ENCODE results near the gene ADAMTSL1. TPM values are rescaled to one million over a fixed set of nuclear protein-coding genes. Genes with fewer than 3 reads are reported as not detected.

ADAMTSL1 gene
- polyA plus RNA-seq, 2 of the 4 experiments (the other 2 are of a cell fraction), result 0.03 TPM; not detected in 1

- 28% methylated on average over 4 of the region's 4 CpGs for WGBS (ENCODE audit: missing lambda C conversion rate)
- H3K9me3 ChIP-seq, result no peaks in the 10 kb centered on the region
- ATAC-seq, result no peak
- no peak overlapping the region for H3K4me3 ChIP-seq
- no peaks in the 10 kb centered on the region for H3K4me1 ChIP-seq
- no peak for TF ChIP-seq HEYL (CRISPR knock-in tag; IDR thresholded peaks at IDR 0.05)
- TF ChIP-seq BHLHE40 (IDR thresholded peaks at IDR 0.05; ENCODE audit: low read depth, low read length), result no peak
- no peak for TF ChIP-seq CHD4 (IDR thresholded peaks at IDR 0.05; ENCODE audit: borderline replicate concordance)
- no peak for TF ChIP-seq FOXS1 (CRISPR knock-in tag; IDR thresholded peaks at IDR 0.05)
- no peak for TF ChIP-seq RNF2 (IDR thresholded peaks at IDR 0.05; ENCODE audit: borderline replicate concordance, low read depth)
- no peak for TF ChIP-seq SMC3 (IDR thresholded peaks at IDR 0.05)
- no peak for TF ChIP-seq NFE2L2 (conservative IDR thresholded peaks at IDR 0.05; ENCODE audit: low read length)
- no peak for TF ChIP-seq FOSL2 (IDR thresholded peaks at IDR 0.05)
- no peak for TF ChIP-seq FOSL2 (CRISPR knock-in tag; IDR thresholded peaks at IDR 0.05)
- no peak for TF ChIP-seq RAD21 (conservative IDR thresholded peaks at IDR 0.05 in 1 of 2, IDR thresholded peaks at IDR 0.05 in 1 of 2)
- no peak for TF ChIP-seq KDM5A (IDR thresholded peaks at IDR 0.05)
- TF ChIP-seq HES2 (IDR thresholded peaks at IDR 0.05), result no peak
- no peak for TF ChIP-seq NPAS2 (CRISPR knock-in tag; IDR thresholded peaks at IDR 0.05; ENCODE audit: borderline replicate concordance)
- no peak for TF ChIP-seq ATOH8 (CRISPR knock-in tag; IDR thresholded peaks at IDR 0.05; ENCODE audit: low read depth)
- no peak for TF ChIP-seq HOXA7 (CRISPR knock-in tag; IDR thresholded peaks at IDR 0.05)
- TF ChIP-seq HOXB13 (CRISPR knock-in tag; IDR thresholded peaks at IDR 0.05; ENCODE audit: low read depth), result no peak
- no peak for TF ChIP-seq JUN (IDR thresholded peaks at IDR 0.05)
- TF ChIP-seq ZFP36 (IDR thresholded peaks at IDR 0.05; ENCODE audit: borderline replicate concordance, partially characterized antibody), result no peak
- no peak for TF ChIP-seq SREBF2 (IDR thresholded peaks at IDR 0.05)
- ChIA-PET CTCF (interaction anchor here (0.8 to 2.6 kb wide), 3 partner anchors 15 to 370 kb away, joined by 3 to 20 read pairs (median 5); no protein-coding TSS in a partner anchor), POLR2A (no interaction called here)
- H3K4me2 ChIP-seq, result no peak overlapping the region
- FAIRE-seq, result no peak
- no peak overlapping the region for H3K27ac ChIP-seq
- no peak for DNase-seq (ENCODE audit: low read depth in 1 of 2, low spot score in 1 of 2)
Observed at GRCh38 chr9:18427691-18428090, 46.3 kb upstream of the ADAMTSL1 start.

- no peak overlapping the region for H3K4me2 ChIP-seq
- ATAC-seq (no peak), DNase-seq (ENCODE audit: low read depth in 1 of 2, low spot score in 1 of 2) (no peak), FAIRE-seq (no peak)
- 82% methylated on average over 3 of the region's 3 CpGs for WGBS (ENCODE audit: missing lambda C conversion rate)
- no peak overlapping the region for H3K27ac ChIP-seq
- no peak overlapping the region for H3K4me3 ChIP-seq
- no peaks in the 10 kb centered on the region for H3K9me3 ChIP-seq
- POLR2A ChIA-PET, result no interaction called here
- no peaks in the 10 kb centered on the region for H3K4me1 ChIP-seq
- CTCF ChIA-PET, result interaction anchor here (0.6 to 2.1 kb wide), 3 partner anchors 14 to 597 kb away, joined by 3 to 12 read pairs (median 3); no protein-coding TSS in a partner anchor
- no peak for TF ChIP-seq CBX2 (IDR thresholded peaks at IDR 0.05; ENCODE audit: borderline replicate concordance, low read depth)
- TF ChIP-seq HOXA7 (CRISPR knock-in tag; IDR thresholded peaks at IDR 0.05), result no peak
- no peak for TF ChIP-seq KDM5A (IDR thresholded peaks at IDR 0.05)
- TF ChIP-seq SMC3 (IDR thresholded peaks at IDR 0.05), result no peak
- no peak for TF ChIP-seq POLR2A (IDR thresholded peaks at IDR 0.05; ENCODE audit: low read length)
- no peak for TF ChIP-seq MAFK (IDR thresholded peaks at IDR 0.05; ENCODE audit: partially characterized antibody)
- TF ChIP-seq CTCF (IDR thresholded peaks at IDR 0.05), result no peak
- no peak for TF ChIP-seq NR3C1 (IDR thresholded peaks at IDR 0.05)
- TF ChIP-seq ZNF302 (CRISPR knock-in tag; IDR thresholded peaks at IDR 0.05), result no peak
- TF ChIP-seq CHD2 (IDR thresholded peaks at IDR 0.05; ENCODE audit: low read length, partially characterized antibody), result no peak
- TF ChIP-seq FOSL2 (IDR thresholded peaks at IDR 0.05), result no peak
- TF ChIP-seq FOSL2 (CRISPR knock-in tag; IDR thresholded peaks at IDR 0.05), result no peak
- no peak for TF ChIP-seq NFE2L2 (conservative IDR thresholded peaks at IDR 0.05; ENCODE audit: low read length)
Observed at GRCh38 chr9:18428661-18429060, 45.3 kb upstream of the ADAMTSL1 start.
